Measurements from ENCODE around the gene SERPINA1.

SERPINA1 gene

DNA sequence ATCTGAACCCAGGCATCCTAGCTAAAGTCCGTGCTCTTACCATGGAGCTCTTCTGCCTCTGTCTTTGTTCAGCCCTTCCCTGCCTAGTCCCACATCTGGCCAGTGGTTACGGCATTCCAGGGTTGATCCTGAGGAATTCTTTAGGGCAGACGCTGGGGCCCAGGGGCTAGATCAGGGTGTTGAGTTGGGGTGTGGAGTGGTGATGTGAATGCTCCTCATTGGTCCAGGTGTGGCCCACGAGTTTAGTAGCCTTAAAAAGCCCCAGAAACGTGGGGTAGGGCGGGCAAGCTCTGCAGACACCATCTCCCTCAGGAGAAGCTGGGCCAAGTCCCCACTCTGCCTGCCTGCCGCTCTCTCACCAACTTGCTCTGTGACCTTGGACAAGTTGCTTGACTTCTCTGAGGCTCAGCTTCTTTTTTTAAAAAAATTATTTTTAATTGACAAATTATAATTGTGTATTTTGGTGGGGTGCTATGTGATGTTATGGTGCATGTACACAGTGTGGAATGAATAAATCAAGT lies 56.3 kb downstream of the SERPINA1 start:
- no peaks in the 10 kb centered on the region for H3K4me1 ChIP-seq (ENCODE audit: control insufficient read depth, insufficient read depth, low read length)
- H3K36me3 ChIP-seq (ENCODE audit: control insufficient read depth, insufficient read depth, low read length) = no peaks in the 10 kb centered on the region
- H3K9ac ChIP-seq (ENCODE audit: low read depth, low read length) = no peak overlapping the region
- H3K4me3 ChIP-seq (ENCODE audit: low read depth, low read length) = no peak overlapping the region
- H3K27me3 ChIP-seq (ENCODE audit: control insufficient read depth, insufficient read depth, low read length) = no peaks in the 10 kb centered on the region
- H3K9me3 ChIP-seq (ENCODE audit: control insufficient read depth, insufficient read depth, low read length) = no peaks in the 10 kb centered on the region

GRCh38 chr14:94331462-94331861 lies 56.9 kb downstream of the SERPINA1 start:
- H3K36me3 ChIP-seq (ENCODE audit: control insufficient read depth, insufficient read depth, low read length) = no peaks in the 10 kb centered on the region
- no peaks in the 10 kb centered on the region for H3K4me1 ChIP-seq (ENCODE audit: control insufficient read depth, insufficient read depth, low read length)
- no peak overlapping the region for H3K4me3 ChIP-seq (ENCODE audit: low read depth, low read length)
- no peaks in the 10 kb centered on the region for H3K27me3 ChIP-seq (ENCODE audit: control insufficient read depth, insufficient read depth, low read length)
- no peak overlapping the region for H3K9ac ChIP-seq (ENCODE audit: low read depth, low read length)
- H3K9me3 ChIP-seq (ENCODE audit: control insufficient read depth, insufficient read depth, low read length) = no peaks in the 10 kb centered on the region

DNA sequence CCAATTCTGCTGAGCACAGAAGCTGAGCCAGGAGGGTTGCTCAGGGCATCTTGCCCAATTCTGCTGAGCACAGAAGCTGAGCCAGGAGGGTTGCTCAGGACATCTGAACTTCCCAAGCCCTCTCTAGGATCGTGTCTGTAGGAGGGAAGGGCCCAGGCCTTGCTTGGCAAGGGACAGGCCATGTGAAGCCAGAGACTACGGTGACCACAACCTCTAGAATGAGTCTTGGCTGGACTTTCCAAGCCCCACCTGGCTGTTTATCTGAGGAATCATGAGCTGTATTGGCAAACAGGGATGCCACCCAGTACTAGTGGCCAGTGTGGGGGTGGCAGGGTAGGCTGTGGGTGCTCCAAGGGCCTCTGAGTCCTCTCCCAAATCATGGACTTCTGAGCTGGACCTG lies 57.5 kb downstream of the SERPINA1 start:
- Histone ChIP-seq H3K9me3 (ENCODE audit: control insufficient read depth, insufficient read depth, low read length) (no peaks in the 10 kb centered on the region), H3K4me1 (ENCODE audit: control insufficient read depth, insufficient read depth, low read length) (no peaks in the 10 kb centered on the region), H3K27me3 (ENCODE audit: control insufficient read depth, insufficient read depth, low read length) (no peaks in the 10 kb centered on the region)

DNA sequence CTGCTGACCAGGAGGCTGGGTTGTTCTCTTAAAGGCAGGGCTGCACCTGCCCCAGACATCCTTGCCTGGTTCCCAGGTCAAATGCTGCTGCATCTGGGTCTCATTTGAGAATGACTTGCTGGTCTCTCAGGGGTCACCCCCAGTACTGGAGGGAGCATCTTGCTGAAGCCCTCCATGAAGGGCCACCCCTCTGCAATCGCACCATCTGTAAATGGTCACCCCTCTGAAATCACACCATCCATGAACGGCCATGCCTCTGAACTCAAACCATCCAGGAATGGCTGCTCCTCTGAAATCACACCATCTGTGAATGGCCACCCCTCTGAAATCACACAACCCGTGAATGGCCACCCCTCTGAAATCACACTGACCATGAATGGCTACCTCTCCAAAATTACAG lies 58.0 kb downstream of the SERPINA1 start:
- no peaks in the 10 kb centered on the region for H3K4me1 ChIP-seq (ENCODE audit: control insufficient read depth, insufficient read depth, low read length)
- H3K27me3 ChIP-seq (ENCODE audit: control insufficient read depth, insufficient read depth, low read length) = no peaks in the 10 kb centered on the region
- no peak overlapping the region for H3K4me3 ChIP-seq (ENCODE audit: low read depth, low read length)
- no peak overlapping the region for H3K9ac ChIP-seq (ENCODE audit: low read depth, low read length)
- H3K9me3 ChIP-seq (ENCODE audit: control insufficient read depth, insufficient read depth, low read length) = no peaks in the 10 kb centered on the region
- H3K36me3 ChIP-seq (ENCODE audit: control insufficient read depth, insufficient read depth, low read length) = no peaks in the 10 kb centered on the region

More for the DNA sequence above, 57.5 kb downstream of the SERPINA1 start:
- no peak overlapping the region for H3K9ac ChIP-seq (ENCODE audit: low read depth, low read length)
- H3K36me3 ChIP-seq (ENCODE audit: control insufficient read depth, insufficient read depth, low read length) = no peaks in the 10 kb centered on the region
- no peak overlapping the region for H3K4me3 ChIP-seq (ENCODE audit: low read depth, low read length)

DNA sequence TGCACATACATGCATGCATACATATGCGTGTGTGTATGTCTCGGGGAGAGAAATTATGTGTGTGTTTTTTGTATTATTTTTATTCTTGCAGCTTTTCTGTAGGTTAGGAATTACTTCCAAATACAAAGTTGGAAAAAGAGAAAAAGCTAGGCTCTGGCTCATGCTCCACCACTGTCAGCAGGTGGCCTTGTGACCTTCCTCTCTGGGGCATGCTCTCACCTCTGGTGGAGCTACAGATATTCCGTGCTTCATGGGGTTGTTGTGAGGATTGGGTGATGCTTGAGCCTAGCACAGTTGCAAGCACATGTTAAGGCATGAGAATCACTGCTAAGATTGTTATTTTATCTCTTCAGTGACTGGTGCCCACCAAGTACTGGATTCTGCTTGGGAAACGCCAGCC lies 58.5 kb downstream of the SERPINA1 start:
- H3K9ac ChIP-seq (ENCODE audit: low read depth, low read length) = no peak overlapping the region
- no peak overlapping the region for H3K4me3 ChIP-seq (ENCODE audit: low read depth, low read length)
- H3K27me3 ChIP-seq (ENCODE audit: control insufficient read depth, insufficient read depth, low read length) = no peaks in the 10 kb centered on the region
- no peaks in the 10 kb centered on the region for H3K4me1 ChIP-seq (ENCODE audit: control insufficient read depth, insufficient read depth, low read length)
- no peaks in the 10 kb centered on the region for H3K9me3 ChIP-seq (ENCODE audit: control insufficient read depth, insufficient read depth, low read length)
- no peaks in the 10 kb centered on the region for H3K36me3 ChIP-seq (ENCODE audit: control insufficient read depth, insufficient read depth, low read length)

GRCh38 chr14:94328196-94328595 lies 60.2 kb downstream of the SERPINA1 start:
- Histone ChIP-seq H3K36me3 (ENCODE audit: control insufficient read depth, insufficient read depth, low read length) (no peaks in the 10 kb centered on the region), H3K4me1 (ENCODE audit: control insufficient read depth, insufficient read depth, low read length) (no peaks in the 10 kb centered on the region), H3K9me3 (ENCODE audit: control insufficient read depth, insufficient read depth, low read length) (no peaks in the 10 kb centered on the region), H3K27me3 (ENCODE audit: control insufficient read depth, insufficient read depth, low read length) (no peaks in the 10 kb centered on the region), H3K4me3 (ENCODE audit: low read depth, low read length) (no peak overlapping the region), H3K9ac (ENCODE audit: low read depth, low read length) (no peak overlapping the region)

Measured in iPS-15b (cell line).